ENCODE results near the gene ACE.

The ACE gene

GRCh38 chr17:63517825-63518534 lies 41.1 kb downstream of the ACE start:
- no peak for DNase-seq (ENCODE audit: low spot score)

DNA sequence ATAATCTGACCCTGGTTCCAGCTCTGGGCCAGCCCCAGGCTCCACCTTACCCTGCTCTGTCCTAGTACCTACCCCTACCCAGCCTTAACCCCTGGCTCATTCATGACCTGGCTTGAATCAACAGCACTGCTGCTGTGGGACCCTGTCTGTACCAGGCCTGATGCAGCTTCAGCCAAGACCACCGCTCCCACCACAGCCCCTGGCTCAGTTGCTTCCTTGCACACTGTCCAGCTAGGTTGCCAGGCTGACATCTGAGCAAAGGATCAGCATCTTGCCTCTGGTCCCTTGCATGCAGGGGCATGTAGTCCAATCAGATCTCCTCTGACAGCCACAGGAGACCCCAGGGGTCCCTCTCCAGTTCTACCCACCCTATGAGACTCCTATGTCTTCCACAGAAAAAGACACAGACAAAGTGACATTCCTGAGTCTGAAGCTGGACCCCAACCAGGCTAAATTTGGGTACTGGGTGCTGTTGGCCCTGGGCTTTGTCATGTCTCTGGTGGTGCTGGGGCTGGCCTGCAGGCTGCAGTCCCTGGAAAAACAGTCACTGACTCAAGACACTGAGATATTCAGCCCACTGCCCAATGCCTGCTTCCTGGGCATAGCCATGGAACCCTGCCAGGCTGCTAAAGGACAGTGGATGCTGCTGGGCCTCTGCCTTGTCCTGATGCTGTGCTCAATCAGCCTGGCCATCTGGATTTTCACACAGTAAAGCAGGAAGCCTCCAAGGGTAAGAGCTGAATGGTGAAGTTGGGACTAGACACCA lies 42.4 kb downstream of the ACE start:
- no peak for DNase-seq (ENCODE audit: low spot score)

DNA sequence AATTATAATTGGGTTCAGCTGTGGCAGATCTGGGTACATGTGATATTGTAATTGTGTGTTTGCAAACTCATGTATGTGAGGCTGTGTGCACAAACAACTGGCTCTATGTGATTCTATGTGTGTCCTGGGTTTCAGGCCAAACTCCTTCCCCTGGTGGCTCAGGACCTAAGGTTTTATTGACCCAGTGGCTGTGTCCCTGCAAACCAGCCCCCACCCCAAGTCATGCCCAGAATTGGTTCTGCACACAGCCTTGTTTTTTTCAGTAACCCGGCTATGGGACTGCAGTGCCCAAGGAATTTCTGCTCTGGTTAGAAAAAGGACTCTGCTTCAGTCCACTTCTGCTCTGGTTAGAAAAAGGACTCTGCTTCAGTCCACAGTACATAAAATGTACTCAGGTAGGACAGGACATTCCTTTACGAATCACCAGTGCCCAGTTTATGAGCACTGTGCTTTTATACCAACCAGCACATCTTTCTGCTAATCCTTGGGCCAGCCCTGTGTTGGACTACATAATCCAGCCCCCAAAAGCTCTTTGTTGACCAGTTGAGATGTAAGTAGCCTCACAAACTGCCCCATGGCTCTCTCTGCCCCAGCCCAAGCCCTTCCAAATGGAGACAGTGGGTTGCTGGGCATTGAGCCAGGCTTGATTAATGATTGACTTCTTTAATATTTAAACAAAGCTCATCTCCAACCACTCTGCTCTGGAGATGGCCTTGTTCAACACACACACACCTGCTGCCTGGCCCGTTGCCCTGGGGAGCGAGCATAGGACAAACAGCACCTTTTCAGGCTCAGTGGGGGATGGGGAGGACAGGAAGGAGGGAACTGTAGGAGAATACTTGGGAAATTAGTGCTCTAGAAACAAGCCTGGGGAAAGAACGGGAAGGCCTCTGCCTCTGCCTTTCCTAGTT lies 43.4 kb downstream of the ACE start:
- no peak for DNase-seq (ENCODE audit: low spot score)

- no peak for DNase-seq (ENCODE audit: low spot score)
These were observed 46.5 kb downstream of the ACE start, which contains the start of gene KCNH6 for GRCh38 chr17:63523253-63523855. TSS of gene KCNH6 (plus strand) at chr17:63523358. CDS start at chr17:63523414, 56 bp downstream.

GRCh38 chr17:63524051-63524450 lies 47.2 kb downstream of the ACE start:
- DNase-seq (ENCODE audit: low spot score): no peak

DNA sequence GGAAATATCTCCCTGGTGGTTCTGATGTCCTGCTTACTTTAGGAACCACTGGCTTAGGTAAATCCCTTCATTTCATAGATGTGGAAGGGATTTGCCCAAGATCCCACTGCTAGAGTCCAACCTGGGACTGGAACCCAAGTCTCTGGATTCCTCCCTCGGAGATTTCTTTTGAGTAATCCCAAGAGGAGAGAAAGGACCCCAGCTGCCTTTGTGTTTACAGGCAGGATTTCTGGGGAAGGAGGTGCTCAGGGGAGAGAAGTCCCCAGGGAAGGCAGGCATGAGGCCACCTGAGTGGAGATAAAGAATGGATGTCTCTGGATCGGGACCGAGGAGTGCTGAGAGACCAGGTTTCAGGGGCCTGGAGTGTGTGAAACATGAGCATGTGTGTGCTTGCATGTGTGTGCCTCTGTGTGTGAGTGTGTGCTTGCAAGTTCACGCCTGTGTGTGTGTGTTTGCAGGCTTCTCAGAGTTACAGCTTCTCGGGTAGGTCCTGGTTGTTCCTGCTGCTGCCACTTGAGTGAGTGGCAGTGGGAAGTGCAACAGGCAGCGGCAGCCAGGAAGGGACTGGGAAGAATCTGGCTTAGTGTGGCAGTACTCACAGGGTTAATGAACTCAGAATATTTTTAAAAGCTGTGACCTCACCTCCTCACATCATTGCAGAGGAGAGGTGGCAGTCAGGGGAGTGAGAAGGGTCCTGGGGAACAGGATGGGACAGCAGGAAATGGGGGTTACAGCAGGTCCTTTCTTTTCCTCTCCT lies 48.5 kb downstream of the ACE start:
- no peak for DNase-seq (ENCODE audit: low spot score)

- no peak for DNase-seq (ENCODE audit: low spot score)
These were observed 50.0 kb downstream of the ACE start for GRCh38 chr17:63526861-63527260.

- no peak for DNase-seq (ENCODE audit: low spot score)
These were observed 51.3 kb downstream of the ACE start for GRCh38 chr17:63528183-63528582.

- no peak for DNase-seq (ENCODE audit: low spot score)
These were observed 53.1 kb downstream of the ACE start for GRCh38 chr17:63529711-63530556.

GRCh38 chr17:63530557-63531021 lies 53.7 kb downstream of the ACE start:
- no peak for DNase-seq (ENCODE audit: low spot score)

DNA sequence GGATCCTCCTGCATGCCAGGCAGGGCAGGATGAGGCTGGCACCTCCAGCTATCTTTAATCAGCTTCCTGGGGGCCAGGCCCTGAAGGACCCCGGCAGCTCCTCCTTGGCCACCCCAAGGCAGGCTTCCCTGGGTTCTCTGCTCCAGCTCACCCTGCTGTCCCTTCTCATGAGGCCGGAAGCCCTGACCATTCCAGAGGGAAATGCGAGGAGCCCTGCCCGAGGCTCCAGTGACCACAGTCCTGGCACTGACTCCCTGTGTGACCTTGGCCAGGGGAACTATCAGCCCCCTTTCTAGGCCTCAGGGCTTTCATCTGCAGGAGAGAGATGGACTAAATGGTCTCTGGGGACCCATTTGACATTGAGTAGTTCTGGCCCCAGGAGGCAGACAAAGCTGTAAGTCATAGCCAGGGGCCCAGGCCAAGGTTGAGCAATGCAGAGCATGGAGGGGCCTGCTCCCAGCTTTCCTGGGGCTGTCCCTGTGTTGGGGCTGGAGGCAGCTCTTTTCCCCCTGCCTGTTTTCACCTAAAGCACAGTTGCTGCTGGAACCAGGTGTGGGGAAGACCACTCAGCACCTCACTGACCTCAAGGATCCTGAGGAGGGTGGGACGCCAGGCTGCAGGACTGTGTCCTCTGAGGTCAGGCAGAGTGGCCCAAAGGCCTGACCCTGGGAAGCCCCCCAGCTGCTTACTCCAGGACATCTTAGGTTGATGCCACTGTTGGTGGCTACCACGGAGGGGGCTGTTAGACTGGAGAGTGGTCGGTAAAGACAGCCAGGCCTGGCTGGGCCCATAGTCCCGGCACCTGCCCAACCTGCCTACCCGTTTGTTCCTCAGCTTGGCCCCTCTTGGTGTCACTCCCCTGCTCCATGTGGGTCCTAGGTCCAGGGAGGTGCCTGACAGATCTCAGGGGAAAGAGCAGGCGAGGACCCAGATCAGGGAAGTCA lies 54.4 kb downstream of the ACE start:
- DNase-seq (ENCODE audit: low spot score): no peak

DNA sequence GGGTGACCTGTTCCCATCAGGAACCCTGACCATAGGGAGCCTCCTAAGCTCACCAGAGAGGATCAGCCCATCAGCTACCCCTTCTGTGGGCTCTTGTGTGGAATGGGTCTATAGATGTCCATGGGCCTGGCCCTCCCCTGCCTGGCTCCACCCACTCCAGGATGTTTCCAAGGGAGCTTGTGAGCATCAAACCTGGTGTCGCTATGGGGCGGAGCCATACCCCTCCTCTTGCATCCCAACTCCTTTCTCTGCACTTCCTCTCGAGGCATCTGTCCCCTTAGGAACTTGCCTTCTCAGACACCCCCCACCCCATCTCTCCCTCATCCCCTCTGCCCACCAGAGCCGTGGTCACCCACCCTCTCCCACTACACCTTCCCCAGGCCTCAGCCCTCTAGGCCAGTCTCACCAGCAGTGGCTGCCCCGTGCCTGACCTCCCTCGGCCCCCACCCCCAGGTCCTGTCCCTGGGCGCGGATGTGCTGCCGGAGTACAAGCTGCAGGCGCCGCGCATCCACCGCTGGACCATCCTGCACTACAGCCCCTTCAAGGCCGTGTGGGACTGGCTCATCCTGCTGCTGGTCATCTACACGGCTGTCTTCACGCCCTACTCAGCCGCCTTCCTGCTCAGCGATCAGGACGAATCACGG lies 56.7 kb downstream of the ACE start:
- DNase-seq (ENCODE audit: low spot score): no peak

GRCh38 chr17:63534078-63534570 lies 57.3 kb downstream of the ACE start:
- DNase-seq (ENCODE audit: low spot score): no peak

DNA sequence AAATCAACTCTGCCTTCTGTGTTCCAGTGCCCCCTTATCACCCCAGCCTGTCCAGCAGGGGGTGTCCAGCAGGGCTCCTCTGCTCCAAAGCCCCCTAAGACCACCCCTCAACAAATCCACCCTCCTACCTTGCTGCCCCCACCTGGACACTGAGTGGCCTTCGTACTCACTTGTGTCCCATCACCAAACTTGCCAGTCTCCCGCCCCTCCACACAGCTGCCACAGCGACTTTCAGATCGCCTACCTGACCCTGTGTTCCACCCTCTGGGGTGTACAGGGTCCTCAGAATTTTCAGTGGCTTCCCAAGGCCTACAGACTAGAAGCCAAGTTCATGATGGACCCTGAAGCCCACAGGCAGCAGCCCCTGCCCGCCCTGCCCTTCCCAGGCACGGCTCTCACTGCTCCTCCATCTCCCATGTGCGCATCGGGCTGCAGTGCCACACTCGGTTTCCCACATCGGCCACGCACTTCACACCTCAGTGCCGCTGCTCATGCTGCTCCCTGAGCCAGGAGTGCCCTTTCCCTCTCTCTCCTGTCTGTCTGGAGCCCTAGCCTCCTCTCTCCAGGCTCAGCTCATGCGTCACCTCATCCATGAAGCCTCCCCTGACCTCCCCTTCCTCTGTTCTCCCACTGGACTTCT lies 58.1 kb downstream of the ACE start:
- DNase-seq (ENCODE audit: low spot score): no peak

- DNase-seq (ENCODE audit: low spot score): no peak
These were observed 58.8 kb downstream of the ACE start for GRCh38 chr17:63535640-63536039.

DNA sequence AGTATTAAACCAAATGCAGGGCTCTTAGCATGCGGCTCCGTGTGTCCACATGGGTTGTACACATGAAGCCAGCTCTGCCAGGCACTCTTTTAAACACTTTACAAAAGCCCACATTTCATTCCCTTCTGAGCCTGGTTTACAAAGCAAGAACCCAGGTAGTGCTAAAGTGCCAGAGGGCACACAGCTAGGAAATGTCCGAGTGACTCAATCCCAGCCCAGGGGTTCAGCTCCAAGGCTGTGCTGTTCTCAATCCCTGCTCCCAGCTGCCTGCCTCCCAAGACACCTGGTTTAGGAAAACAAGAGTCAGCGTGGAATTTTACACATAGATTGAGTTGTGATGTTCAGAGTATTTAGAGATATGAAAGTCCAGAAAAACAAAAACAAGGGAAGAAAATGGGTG lies 60.1 kb downstream of the ACE start:
- no peak for DNase-seq (ENCODE audit: low spot score)

DNA sequence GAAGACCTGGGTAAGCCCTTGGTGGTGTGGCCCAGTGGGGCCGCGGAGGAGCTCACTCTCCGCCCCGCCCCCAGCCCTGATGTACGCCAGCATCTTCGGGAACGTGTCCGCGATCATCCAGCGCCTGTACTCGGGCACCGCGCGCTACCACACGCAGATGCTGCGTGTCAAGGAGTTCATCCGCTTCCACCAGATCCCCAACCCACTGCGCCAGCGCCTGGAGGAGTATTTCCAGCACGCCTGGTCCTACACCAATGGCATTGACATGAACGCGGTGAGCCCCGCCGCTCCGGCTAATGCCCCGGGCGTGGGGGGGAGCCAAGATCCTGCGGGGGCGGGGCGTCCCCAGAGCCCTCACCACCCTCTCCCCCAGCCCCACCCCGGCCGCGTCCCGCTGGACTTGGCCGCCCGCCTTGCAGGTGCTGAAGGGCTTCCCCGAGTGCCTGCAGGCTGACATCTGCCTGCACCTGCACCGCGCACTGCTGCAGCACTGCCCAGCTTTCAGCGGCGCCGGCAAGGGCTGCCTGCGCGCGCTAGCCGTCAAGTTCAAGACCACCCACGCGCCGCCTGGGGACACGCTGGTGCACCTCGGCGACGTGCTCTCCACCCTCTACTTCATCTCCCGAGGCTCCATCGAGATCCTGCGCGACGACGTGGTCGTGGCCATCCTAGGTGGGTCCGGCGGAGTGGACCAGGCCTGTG lies 61.3 kb downstream of the ACE start:
- no peak for DNase-seq (ENCODE audit: low spot score)

Data from NAMALWA (cell line).